ENCODE data around the gene EIF4A2.

DNA sequence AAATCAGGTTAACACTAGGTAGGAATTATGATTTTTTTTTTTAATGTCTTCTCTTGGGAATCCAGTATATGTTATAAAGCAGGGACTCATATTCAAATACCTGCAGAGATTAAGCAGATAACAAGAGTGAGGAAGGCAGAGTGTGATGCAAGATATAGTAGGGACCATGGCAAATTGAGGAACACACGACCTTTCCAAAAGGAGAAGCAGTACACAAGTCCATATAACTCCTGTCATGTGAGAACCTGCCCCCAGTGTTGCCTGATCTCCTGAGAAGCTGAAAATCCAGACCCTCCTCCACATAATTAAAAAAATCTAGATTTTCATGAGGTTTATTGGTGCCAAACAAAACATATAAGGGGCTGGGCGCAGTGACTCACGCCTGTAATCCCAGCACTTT, 19.3 kb downstream of the EIF4A2 start:
- TF ChIP-seq, protein P1, sequence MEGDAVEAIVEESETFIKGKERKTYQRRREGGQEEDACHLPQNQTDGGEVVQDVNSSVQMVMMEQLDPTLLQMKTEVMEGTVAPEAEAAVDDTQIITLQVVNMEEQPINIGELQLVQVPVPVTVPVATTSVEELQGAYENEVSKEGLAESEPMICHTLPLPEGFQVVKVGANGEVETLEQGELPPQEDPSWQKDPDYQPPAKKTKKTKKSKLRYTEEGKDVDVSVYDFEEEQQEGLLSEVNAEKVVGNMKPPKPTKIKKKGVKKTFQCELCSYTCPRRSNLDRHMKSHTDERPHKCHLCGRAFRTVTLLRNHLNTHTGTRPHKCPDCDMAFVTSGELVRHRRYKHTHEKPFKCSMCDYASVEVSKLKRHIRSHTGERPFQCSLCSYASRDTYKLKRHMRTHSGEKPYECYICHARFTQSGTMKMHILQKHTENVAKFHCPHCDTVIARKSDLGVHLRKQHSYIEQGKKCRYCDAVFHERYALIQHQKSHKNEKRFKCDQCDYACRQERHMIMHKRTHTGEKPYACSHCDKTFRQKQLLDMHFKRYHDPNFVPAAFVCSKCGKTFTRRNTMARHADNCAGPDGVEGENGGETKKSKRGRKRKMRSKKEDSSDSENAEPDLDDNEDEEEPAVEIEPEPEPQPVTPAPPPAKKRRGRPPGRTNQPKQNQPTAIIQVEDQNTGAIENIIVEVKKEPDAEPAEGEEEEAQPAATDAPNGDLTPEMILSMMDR (IDR thresholded peaks at IDR 0.05): no peak
- TF ChIP-seq EP300 (IDR thresholded peaks at IDR 0.05) (no peak), POLR2A (IDR thresholded peaks at IDR 0.05) (no peak)
